NCI-H1694 treated with DMSO at 0.1 percent for 48 hours (cell line): ENCODE data around the gene ABCA2.
A peak's percentile ranks its signal among the peaks of the same experiment; 100 is the strongest.

Experiments
- DNase-seq: peaks from one replicate; lab custom pipeline; 2025; lab: John Stamatoyannopoulos, UW

Gene ABCA2, protein sequence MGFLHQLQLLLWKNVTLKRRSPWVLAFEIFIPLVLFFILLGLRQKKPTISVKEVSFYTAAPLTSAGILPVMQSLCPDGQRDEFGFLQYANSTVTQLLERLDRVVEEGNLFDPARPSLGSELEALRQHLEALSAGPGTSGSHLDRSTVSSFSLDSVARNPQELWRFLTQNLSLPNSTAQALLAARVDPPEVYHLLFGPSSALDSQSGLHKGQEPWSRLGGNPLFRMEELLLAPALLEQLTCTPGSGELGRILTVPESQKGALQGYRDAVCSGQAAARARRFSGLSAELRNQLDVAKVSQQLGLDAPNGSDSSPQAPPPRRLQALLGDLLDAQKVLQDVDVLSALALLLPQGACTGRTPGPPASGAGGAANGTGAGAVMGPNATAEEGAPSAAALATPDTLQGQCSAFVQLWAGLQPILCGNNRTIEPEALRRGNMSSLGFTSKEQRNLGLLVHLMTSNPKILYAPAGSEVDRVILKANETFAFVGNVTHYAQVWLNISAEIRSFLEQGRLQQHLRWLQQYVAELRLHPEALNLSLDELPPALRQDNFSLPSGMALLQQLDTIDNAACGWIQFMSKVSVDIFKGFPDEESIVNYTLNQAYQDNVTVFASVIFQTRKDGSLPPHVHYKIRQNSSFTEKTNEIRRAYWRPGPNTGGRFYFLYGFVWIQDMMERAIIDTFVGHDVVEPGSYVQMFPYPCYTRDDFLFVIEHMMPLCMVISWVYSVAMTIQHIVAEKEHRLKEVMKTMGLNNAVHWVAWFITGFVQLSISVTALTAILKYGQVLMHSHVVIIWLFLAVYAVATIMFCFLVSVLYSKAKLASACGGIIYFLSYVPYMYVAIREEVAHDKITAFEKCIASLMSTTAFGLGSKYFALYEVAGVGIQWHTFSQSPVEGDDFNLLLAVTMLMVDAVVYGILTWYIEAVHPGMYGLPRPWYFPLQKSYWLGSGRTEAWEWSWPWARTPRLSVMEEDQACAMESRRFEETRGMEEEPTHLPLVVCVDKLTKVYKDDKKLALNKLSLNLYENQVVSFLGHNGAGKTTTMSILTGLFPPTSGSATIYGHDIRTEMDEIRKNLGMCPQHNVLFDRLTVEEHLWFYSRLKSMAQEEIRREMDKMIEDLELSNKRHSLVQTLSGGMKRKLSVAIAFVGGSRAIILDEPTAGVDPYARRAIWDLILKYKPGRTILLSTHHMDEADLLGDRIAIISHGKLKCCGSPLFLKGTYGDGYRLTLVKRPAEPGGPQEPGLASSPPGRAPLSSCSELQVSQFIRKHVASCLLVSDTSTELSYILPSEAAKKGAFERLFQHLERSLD (N-terminal part only)

DNA sequence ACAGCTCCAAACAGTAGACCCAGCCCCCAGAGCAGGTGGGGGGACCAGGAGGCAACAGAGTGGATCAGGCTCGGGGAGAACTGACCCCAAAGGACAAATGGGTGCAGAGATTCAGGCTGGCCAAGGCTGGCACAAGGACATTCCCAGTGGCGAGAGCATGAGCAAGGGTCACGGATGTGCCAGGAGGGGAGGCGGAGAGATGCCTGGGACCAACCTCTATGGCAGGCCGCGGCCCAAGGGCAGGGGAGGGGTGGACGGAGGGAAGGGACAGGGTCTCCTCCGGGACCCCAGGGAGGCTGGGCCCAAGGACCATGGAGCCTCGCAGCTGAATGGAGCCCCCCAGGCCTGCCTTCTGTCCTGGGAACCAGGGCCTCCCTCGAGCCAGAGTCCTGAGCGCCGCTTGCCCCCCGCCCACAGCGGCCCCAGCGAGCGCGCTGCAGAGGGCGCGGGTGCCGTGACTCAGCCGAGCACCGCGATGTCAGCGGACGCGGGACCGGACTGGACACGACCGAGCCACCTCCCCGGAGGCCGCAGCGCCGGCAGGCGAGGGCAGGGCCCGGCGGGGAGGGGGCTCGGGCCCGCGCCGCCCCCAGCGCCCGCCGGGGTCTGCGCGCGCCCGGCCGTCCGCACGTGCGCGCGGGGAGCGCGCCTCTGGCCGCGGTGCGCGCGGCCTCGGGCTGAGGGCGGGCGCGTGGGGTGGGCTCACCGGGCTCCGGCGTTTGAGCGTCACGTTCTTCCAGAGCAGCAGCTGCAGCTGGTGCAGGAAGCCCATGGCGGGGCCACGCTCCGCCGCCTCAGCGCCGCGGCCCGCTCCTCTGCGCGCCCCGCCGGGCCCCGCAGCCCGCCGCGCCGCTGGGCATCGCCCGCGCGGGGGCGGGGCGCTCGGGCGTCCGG lies at the start of gene ABCA2:
TSS of gene ABCA2 (minus strand) at position 869 of the 894 bp plus-strand sequence. CDS start at position 772, 97 bp downstream.
- DNase-seq: no peak

DNA sequence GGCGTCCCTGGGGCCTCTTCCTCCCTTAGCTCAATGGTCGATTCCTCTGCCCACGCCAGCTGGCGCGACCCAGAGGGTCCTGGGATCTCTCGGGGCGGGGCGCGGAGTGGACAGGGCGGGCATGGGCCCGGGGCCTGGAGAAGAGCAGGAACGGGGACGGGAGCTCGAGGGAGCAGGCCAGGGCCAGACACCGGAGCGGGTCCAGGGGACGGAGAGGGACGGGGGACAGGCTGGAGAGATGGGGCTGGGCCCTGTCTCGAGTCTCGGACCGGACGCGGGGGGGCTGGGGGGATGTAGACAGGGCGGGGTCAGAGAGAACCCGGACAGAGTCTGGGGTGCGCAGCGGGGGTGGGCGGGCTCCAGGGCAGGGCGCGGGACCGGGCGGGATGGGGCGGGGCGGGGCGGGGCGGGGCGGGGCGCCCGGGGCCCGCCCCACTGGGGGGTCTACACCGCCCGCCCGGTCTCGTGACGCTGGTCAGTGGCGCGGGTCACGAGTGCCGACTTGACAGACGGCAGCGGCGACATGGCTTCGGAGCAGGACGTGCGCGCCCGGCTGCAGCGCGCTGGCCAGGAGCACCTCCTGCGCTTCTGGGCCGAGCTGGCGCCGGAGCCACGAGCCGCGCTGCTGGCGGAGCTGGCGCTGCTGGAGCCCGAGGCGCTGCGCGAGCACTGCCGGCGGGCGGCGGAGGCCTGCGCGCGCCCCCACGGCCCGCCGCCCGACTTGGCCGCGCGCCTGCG lies 49.1 kb upstream of the ABCA2 start, which contains the start of gene UAP1L1:
TSS of gene UAP1L1 (plus strand) at position 508 of the 738 bp plus-strand sequence. CDS start at position 524, 16 bp downstream.
- no peak for DNase-seq

DNA sequence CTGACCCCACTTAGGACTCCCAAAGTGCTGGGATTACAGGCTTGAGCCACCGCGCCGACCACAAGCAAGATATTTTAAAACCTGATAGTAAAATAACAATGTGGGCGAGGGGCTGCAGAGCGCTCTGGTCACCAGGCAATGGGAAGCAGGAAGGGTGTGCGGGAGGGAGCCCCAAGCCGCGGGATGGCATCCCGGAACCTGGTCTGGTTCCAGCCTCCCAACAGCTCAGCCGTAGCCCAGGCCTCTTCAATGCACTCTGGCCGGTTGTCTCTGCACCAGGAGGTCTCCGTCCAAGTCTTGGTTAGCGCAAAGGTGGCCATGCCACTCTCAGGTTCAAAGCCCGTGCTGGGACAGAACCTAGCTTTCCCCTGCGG lies 48.6 kb upstream of the ABCA2 start:
- no peak for DNase-seq

DNA sequence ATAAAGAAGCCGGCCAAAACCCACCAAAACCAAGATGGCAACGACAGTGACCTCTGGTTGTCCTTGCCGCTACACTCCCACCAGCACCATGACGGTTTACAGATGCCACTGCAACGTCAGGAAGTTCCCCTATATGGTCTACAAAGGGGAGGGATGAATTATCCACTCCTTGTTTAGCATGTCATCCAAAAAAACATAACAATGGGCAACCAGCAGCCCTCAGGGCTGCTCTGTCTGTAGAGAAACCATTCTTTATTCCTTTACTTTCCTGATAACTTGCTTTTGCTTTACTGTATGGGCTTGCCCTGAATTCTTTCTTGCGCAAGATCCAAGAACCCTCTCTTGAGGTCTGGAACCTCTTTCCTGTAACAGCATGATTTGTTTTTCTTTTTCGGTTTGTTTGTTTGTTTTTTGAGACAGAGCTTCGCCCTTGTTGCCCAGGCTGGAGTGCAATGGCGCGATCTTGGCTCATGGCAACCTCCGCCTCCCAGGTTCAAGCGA lies 47.3 kb upstream of the ABCA2 start:
- no peak for DNase-seq

DNA sequence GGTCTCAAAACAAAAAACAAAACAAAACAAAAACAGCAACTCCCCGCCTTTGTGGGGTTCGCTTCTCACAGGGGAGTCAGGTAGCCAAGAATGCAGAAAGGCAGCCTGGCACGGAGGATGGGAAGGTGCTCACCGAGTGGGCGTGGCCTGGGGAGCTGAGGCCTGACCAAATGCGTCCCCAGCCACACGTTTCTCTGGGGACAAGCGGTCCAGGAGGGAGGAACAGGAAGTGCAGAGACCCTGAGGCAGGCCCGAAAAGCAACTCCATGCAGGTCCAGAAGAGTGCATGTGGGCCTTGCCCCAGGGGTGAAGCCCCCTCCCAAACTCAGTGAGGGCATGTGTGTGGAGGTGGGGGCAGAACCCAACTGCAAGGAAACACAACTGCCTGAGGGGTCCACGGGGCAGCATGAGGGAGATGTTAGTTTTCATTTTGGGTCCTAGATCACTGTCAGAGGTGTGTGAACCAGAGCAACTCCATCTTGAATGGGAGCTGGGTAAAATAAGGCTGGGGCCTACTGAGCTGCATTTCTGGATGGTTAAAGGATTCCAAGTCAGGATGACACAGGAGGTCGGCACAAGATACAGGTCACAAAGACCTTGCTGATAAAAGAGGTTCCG lies 46.7 kb upstream of the ABCA2 start:
- no peak for DNase-seq

DNA sequence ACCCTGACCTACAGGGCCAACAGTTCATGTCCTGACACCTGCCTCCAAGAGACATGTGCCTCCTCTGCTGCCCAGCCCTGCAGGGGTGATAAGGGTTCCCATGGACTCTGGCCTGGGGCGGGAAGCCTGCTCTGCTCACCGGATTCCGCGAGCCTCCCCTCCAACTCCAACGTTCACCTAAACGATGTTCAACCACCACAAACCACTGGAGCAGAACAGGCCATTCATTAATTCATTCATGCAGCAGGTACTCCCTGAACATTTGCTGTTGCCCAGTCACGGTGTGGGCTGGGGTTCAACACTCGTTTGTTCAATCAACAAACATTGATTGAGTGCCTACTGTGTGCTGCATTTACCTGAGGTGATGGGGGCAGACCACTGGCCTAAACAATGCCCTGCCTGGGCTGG lies 46.0 kb upstream of the ABCA2 start:
- DNase-seq: no peak

DNA sequence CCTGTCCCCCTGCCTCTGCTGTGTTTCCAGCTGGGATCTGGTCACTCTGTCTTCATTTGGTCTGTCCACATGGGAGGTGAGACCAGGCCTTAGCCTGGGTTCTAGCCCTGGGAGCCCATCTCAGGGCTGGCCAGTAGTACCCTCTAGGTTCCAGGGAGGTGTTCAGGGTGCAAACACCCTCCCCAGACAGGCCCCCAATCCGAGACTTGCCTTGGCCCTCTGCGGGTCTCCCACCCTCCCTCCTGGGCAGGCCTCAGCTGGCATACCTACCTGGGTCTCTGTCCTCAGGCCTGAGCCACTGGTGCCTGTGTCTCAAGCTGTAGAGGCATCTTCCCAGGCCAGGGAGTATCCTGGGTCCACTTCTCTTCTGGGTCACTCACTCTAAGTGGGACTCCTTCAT lies 43.2 kb upstream of the ABCA2 start:
- no peak for DNase-seq

DNA sequence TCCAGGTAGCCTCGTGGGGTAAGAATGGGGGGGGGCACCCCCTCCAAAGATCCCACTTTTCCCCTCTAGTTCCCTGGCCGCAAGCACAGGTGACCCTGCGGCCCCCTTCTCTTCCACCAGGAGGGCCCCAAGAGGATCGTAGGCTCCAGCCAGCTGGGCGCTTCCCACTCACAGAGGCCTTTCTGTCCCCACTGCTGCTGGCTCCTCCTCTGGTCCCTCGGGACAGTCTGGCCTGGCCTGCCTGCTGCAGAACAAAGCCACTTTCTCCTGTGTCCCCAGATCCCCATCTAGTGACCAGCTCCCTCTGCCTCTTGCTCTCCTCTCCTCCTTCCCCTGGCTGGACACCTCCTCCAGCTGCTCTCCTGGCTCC lies 42.9 kb upstream of the ABCA2 start:
- no peak for DNase-seq

DNA sequence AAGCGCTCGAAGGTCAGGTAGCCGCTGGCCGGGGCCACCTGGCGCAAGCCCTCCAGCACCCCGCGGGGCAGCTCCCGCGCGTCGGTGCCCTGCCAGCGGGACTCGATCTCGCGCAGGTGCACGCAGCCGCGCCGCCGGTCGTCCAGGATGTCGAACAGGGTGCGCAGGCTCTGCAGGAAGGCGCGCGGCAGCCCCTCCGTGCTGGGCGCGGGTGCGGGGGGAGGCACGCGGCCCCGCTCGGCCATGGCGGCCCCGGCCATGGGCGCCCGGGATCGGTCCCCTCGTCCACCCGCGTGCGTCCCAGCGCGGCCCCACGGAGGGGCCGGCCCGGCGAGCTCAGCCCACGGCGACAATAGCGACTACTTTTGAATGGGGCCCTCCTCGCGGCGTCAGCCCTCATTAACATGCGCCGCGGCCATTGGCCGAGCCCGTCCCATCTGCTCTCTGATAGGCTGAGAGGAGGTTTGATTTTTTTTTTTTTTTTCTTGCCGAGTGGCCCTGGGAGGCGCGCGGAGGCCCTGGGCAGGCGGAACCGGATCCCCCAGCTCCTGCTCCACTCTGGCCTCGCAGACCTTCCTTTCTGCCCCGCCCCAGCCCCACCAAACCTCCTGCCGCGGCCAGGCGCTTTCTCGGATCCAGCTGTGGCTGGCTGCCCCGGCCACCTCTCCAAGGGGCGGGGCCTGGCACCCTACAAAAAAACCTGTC lies 42.3 kb upstream of the ABCA2 start, which contains the start of gene SAPCD2:
TSS of gene SAPCD2 (minus strand) at position 357 of the 705 bp plus-strand sequence. CDS start at position 260, 97 bp downstream.
- peak; percentile 69 for DNase-seq

DNA sequence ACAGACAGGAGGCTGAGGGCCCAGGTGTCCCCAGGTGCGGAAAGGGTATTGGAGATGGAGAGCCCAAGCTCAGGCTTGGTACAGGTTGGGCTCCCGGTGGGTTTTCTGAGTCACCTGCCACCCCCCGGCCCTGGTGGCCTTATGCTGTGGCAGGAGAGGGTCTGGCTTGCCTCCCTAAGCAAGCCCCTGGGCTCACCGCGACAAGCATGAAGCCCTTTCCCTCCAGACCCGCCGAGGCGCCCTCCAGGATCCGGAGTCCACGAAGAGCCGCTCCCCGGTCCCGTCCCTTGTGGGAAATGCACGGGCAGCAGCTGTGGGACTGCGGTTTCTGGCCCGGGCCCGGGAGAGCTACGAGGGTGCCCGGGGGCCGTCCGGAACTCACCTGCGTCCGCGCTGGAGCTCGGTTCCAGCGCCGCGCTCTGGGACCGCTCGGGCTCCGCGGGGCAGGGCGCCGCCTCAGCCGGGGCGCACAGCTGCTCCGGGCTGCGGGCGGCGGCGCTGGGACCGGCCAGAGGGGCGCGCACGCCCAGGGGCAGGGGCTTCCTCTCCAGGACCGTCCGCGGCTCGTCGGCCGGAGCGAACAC lies 41.6 kb upstream of the ABCA2 start:
- no peak for DNase-seq

DNA sequence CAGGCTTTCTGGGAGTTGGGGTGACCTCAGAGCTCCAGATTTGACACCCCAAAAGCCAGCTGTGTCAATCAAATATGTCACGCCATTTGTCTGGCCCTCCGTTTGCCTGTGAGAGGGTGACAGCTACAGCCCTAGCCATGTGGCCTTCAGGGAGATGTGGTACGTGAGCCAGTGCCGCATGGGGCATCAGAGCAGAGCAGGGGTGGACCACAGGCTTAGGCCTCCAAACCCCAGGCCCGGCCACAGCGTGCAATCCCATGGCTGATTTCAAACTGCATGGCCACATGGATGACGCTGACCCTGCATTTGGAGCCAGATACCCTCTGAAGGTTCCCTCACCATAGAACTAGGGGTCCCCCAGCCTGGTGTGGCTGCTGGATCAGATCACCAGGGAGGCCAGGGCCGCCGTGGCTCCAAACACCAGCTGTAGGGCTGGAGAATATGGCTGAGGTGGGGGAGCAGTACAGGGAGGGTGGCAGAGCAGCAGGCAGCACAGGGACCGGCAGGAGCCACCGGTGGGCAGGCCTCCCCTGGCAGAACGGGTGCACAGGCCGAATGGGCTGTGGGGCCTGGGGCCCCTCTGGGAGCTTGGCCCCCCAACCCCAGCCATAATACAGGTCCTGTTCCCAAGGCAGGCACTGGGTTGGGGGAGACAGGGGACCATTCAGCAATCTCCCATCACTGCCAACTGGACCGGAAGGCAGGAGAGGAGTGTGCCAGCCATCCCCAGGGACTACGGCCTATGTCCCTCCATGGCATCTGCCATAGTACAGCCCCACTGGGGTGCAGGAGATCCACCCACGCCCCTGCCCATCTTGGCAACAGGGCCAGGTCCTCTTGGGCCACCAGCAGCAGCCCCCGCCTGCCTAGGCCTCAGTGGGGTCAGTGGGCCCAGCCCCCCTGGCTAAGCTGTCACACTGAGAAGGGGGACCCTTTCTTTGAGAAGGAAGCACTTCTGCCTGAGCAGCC lies 40.8 kb upstream of the ABCA2 start:
- no peak for DNase-seq

DNA sequence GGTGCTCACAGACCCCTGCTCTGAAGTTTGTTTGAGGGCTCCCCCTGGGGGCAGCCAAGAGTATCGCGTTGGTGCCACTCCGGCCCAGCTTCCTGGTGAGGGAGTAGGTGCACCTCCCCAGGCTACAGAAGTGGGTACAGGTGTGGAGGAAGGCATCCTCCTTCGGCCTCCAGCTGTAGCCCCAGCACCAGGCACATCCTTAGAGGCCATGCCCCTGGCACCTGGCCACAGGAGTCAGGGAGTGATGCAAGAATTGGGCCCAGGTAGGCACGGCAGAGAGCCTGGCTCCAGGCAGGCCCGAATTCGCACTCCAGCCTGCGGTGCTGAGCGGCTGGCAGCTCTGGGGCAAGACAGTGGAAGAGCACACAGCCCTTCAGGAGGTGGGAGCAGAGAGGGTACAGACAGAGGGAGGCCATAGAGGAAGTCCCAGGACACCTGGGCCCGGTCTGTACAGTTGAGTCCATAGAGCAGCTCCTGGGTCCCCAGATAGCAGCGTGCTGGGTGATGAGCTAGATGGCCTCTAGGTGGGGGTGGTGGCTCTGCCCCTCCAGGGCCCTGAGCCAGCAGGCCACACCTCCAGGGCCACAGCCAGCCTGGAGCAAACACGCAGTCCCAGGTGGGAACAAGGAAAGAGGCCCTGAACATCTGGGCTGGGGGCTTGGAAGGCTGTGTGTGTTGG lies 40.0 kb upstream of the ABCA2 start:
- peak; percentile 62 for DNase-seq

DNA sequence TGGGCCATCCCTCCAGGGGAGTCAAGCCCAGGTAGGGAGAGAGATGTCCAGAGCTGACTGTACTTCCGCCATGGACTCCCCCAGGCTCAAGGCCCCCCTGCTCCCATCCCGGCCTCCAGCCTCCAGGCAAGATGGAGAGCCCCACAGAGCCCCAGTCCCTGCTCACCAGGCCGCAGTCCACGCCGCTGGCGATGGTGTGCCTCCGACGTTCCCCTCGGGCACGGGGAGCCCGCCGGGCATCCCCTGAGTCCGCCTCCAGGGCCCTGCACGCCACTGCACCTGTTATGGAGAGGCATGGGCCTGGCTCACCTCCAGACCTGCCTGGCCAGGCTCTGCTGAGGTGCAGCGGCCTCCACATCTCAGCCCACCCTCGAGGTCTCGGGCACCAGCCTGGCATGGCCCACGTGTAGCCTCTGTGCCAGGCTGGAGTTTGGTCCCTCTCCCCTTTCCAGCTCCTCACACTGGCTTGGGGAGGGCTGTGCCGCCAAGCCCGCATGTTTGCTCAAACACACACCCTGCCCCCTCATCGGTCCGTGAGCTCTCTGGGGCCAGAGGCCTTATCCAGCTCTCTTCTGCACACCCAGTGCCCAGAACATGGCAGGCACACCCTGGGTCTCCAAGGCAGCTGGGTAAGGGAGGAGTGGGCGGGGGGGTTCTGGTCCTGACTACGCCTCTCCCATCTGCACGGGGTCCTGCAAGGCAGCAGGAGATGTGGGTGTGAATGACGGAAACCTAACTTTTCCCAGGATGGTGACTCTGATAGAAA lies 38.2 kb upstream of the ABCA2 start:
- no peak for DNase-seq

DNA sequence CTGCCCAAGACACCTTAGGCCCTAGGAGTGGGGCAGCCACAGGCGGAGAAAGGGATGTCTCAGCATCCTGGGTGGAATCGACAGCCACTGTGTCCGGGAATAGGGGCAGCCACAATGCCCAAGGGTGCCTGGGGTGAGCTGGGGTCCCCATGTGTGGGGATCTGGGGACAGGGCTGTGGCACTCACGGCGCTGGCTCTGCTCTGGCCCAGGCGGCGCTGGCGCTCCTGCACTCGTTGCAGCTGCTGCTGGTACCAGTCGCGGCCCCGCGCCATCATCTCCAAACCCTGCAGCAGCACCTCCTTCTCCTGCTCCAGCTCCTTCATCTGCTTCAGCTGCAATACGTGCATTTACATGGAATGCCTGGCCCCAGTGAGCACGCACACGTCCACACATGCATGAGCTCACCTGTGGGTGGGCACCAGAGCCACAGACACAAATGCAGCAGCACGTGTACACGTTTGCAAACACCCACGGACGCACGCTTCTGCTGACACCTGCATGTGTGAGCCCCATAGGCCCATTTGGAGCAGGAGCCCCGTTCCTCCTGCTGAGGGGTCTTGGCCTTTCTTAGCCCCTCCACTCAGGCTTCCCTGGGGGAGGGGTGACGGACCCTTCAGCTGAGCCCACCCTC lies 37.4 kb upstream of the ABCA2 start:
- no peak for DNase-seq

DNA sequence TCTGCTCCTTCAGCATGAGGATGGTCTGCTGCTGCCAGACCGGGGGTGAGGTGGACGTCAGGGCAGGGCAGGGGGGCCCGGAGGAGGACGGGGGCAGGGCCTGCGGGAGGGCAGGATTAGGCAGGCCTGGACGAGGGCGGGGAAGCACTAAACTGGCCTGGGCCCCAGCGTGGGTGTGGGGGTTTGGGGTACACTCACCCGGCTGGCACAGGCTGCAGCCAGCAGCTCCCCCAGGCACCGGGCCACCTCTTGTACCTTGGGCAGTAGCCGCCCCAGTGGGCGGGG lies 36.8 kb upstream of the ABCA2 start:
- DNase-seq: no peak
